Measurements from ENCODE around the gene NYNRIN. TPM values are rescaled to one million over a fixed set of nuclear protein-coding genes. Genes with fewer than 3 reads are reported as not detected.

Gene NYNRIN
- total and polyA plus RNA-seq, 10 of the 15 experiments (the other 5 are each of a cell fraction or from before 2014, with no cell fraction given): under 0.01 to 0.15 (median 0.01) TPM; not detected in 5

DNA sequence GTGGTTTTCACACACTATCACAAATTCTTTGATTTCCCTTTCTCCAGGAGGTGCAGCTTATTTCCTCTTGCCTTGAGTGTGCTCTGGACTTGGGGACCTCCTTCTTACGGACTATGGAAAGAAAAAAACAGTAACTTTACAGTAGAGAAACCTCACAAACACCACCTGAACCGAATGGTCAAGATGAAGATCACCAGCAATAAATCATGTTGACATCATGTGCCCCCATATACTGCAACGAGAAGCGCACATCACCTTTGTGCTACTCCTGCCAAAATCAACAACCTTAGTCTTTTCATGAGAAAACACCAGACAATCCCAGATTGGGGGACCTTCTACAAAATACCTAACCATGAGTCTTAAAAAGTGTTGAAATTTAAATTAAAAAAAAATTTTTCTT, 13.3 kb upstream of the NYNRIN start:
- no peak overlapping the region for H3K4me3 ChIP-seq
- no peaks in the 10 kb centered on the region; a peak in 2 of 4 replicates for H3K27me3 ChIP-seq (replicated peaks in 1 of 2; ENCODE audit: control insufficient read depth in 2 of 2, insufficient read depth in 2 of 2, low read length in 1 of 2)
- H3K27ac ChIP-seq (ENCODE audit: control insufficient read depth, insufficient read depth): no peak overlapping the region
- no peak overlapping the region for H3K9ac ChIP-seq (ENCODE audit: control insufficient read depth, insufficient read depth, low read length)
- H3K79me2 ChIP-seq (ENCODE audit: control insufficient read depth, insufficient read depth, low read length): no peaks in the 10 kb centered on the region
- ATAC-seq: no peak
- CTCF ChIA-PET: interaction anchor here (0.6 to 1.5 kb wide), 3 partner anchors 24 to 1288 kb away, joined by 3 to 6 read pairs (median 4); no protein-coding TSS in a partner anchor
- H3K36me3 ChIP-seq (ENCODE audit: control insufficient read depth in 2 of 2, insufficient read depth in 2 of 2, low read length in 1 of 2): no peaks in the 10 kb centered on the region
- H3K4me1 ChIP-seq (ENCODE audit: control insufficient read depth, insufficient read depth, low read length): no peaks in the 10 kb centered on the region
- RAD21 ChIA-PET (ENCODE audit: unreplicated experiment): no interaction called here
- 47% methylated on average over 4 of the region's 4 CpGs for WGBS (ENCODE audit: insufficient coverage, insufficient replicate concordance, low lambda C conversion rate, missing lambda C conversion rate)
- no peak overlapping the region for H3K4me2 ChIP-seq (ENCODE audit: control insufficient read depth, insufficient read depth)
- SMC1A ChIA-PET (ENCODE audit: uncharacterized antibody, unreplicated experiment): no interaction called here
- no peak for FAIRE-seq
- no peaks in the 10 kb centered on the region for H4K20me1 ChIP-seq (ENCODE audit: control insufficient read depth, insufficient read depth)
- POLR2A ChIA-PET: interaction anchor here (0.6 to 1.1 kb wide), 2 partner anchors 21 to 841 kb away, joined by 4 to 6 read pairs; no protein-coding TSS in a partner anchor
- DNase-seq (ENCODE audit: low read depth, low spot score): no peak
- intact Hi-C loops (cut with micrococcal nuclease; ENCODE audit: unreplicated experiment) (no loop called here), in situ Hi-C loops (cut with MboI) (no loop called here)
- no peak overlapping the region for H2AFZ ChIP-seq (ENCODE audit: control insufficient read depth, low read depth, low read length)
- H3K9me3 ChIP-seq (replicated peaks; ENCODE audit: control insufficient read depth, insufficient read depth, low read length): no peaks in the 10 kb centered on the region
- no TSS peak for BruUV-seq (replicated peaks)
- TF ChIP-seq NFIC (IDR thresholded peaks at IDR 0.05; ENCODE audit: low read depth, low read length) (no peak), EZH2 (IDR thresholded peaks at IDR 0.05; ENCODE audit: borderline replicate concordance, control insufficient read depth, low read depth, low read length) (no peak), NR2F1 (conservative IDR thresholded peaks at IDR 0.05) (no peak), HCFC1 (IDR thresholded peaks at IDR 0.05; ENCODE audit: low read length) (no peak), GATAD2B (conservative IDR thresholded peaks at IDR 0.05; ENCODE audit: low read depth) (no peak), CBFB (IDR thresholded peaks at IDR 0.05; ENCODE audit: low read depth) (no peak), REST (IDR thresholded peaks at IDR 0.05; ENCODE audit: low read depth, low read length) (no peak), SIN3A (IDR thresholded peaks at IDR 0.05; ENCODE audit: low read depth, low read length) (no peak), NFXL1 (IDR thresholded peaks at IDR 0.05; ENCODE audit: borderline replicate concordance) (no peak), ZNF687 (IDR thresholded peaks at IDR 0.05) (no peak), ZNF207 (IDR thresholded peaks at IDR 0.05; ENCODE audit: borderline replicate concordance) (no peak)
- TF ChIP-seq, protein P1, sequence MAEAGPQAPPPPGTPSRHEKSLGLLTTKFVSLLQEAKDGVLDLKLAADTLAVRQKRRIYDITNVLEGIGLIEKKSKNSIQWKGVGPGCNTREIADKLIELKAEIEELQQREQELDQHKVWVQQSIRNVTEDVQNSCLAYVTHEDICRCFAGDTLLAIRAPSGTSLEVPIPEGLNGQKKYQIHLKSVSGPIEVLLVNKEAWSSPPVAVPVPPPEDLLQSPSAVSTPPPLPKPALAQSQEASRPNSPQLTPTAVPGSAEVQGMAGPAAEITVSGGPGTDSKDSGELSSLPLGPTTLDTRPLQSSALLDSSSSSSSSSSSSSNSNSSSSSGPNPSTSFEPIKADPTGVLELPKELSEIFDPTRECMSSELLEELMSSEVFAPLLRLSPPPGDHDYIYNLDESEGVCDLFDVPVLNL (IDR thresholded peaks at IDR 0.05; ENCODE audit: low read depth, low read length): no peak
- TF ChIP-seq, protein P2, sequence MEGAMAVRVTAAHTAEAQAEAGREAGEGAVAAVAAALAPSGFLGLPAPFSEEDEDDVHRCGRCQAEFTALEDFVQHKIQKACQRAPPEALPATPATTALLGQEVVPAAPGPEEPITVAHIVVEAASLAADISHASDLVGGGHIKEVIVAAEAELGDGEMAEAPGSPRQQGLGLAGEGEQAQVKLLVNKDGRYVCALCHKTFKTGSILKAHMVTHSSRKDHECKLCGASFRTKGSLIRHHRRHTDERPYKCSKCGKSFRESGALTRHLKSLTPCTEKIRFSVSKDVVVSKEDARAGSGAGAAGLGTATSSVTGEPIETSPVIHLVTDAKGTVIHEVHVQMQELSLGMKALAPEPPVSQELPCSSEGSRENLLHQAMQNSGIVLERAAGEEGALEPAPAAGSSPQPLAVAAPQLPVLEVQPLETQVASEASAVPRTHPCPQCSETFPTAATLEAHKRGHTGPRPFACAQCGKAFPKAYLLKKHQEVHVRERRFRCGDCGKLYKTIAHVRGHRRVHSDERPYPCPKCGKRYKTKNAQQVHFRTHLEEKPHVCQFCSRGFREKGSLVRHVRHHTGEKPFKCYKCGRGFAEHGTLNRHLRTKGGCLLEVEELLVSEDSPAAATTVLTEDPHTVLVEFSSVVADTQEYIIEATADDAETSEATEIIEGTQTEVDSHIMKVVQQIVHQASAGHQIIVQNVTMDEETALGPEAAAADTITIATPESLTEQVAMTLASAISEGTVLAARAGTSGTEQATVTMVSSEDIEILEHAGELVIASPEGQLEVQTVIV (IDR thresholded peaks at IDR 0.05; ENCODE audit: borderline replicate concordance, partially characterized antibody): no peak
